Endothelial cell of umbilical vein (primary cell): ENCODE results near the gene PTBP2. TPM values are rescaled to one million over a fixed set of nuclear protein-coding genes. Genes with fewer than 3 reads are reported as not detected.

Source experiments
- BruUV-seq: library from RNA; stranded (reverse); fragments of 400-500 nt; replicated peaks from 2 replicates; lab custom pipeline; 2021; lab: Mats Ljungman, UMichigan
- CTCF ChIA-PET: fragments of 300-600, 350-600 bp; sonication (Branson Sonifier 250); formaldehyde crosslinking; loops from one replicate; lab custom pipeline; 2021; ENCODE audit warnings: antibody characterized with exemption, inconsistent platforms; lab: Charles Lee
- POLR2A ChIA-PET: fragments of 300-600, 350-600 bp; sonication (Branson Sonifier 250); formaldehyde crosslinking; loops from one replicate; lab custom pipeline; 2021; ENCODE audit warnings: antibody characterized with exemption, inconsistent platforms; lab: Charles Lee
- DNase-seq: peaks from one replicate; pipeline ENCODE4 v3.0.0-alpha.2; 2011; ENCODE audit warnings: low read depth, low spot score
- FAIRE-seq: peaks from 2 replicates; lab custom pipeline; 2011; peaks lifted over from hg19 to GRCh38; lab: Jason Lieb, UNC
- H2AFZ ChIP-seq: 2 replicates; pipeline ENCODE4 v1.6.0; 2012; ENCODE audit warnings: low read depth, low read length, control low read depth, inconsistent platforms
- H3K27ac ChIP-seq: 2 replicates; pipeline ENCODE4 v1.5.1; 2011; ENCODE audit warnings: low read depth, mild to moderate bottlenecking, control low read depth, low read length, moderate library complexity; ENCODE audit not compliant: insufficient read depth
- H3K27me3 ChIP-seq, 2 experiments: 2 replicates each; pipeline versions ENCODE4 v1.6.0 to v1.6.1; 2011; ENCODE audit warnings: low read length in 2 of 2, mixed read lengths in 1 of 2; ENCODE audit not compliant: control insufficient read depth in 2 of 2, insufficient read depth in 2 of 2
- H3K36me3 ChIP-seq, 2 experiments: 2 replicates in 1 of 2; 3 replicates in 1 of 2; pipeline ENCODE4 v1.5.1; 2011; ENCODE audit warnings: low read length in 2 of 2, mild to moderate bottlenecking in 1 of 2, moderate library complexity in 1 of 2; ENCODE audit not compliant: control insufficient read depth in 2 of 2, insufficient read depth in 2 of 2; ENCODE audit errors: extremely low read depth in 1 of 2
- H3K4me1 ChIP-seq: 3 replicates; pipeline ENCODE4 v1.5.1; 2011; ENCODE audit warnings: mild to moderate bottlenecking, low read length; ENCODE audit not compliant: control insufficient read depth, insufficient read depth; ENCODE audit errors: extremely low read depth
- H3K4me2 ChIP-seq: 2 replicates; pipeline ENCODE4 v1.6.1; 2011; ENCODE audit warnings: low read length, control low read depth, mixed read lengths; ENCODE audit not compliant: insufficient read depth
- H3K4me3 ChIP-seq, 3 experiments: fragments of 200-600 bp in 1 of 3; sonication (generic), shearing (Covaris generic) in 1 of 3; replicated peaks in 1 of 3; 2 replicates each; pipeline ENCODE4 v1.5.1; 2011 to 2016; ENCODE audit warnings: control low read depth in 3 of 3, low read length in 3 of 3, mild to moderate bottlenecking in 2 of 3, inconsistent platforms in 1 of 3, low read depth in 1 of 3, moderate library complexity in 1 of 3; ENCODE audit not compliant: insufficient read depth in 1 of 3
- H3K79me2 ChIP-seq: 2 replicates; pipeline ENCODE4 v1.6.0; 2012; ENCODE audit warnings: low read length, inconsistent platforms; ENCODE audit not compliant: control insufficient read depth, insufficient read depth
- H3K9ac ChIP-seq: replicated peaks from 2 replicates; pipeline ENCODE3; 2011; ENCODE audit warnings: low read length, control low read depth; ENCODE audit not compliant: insufficient read depth; ENCODE audit errors: extremely low read depth
- H3K9me1 ChIP-seq: replicated peaks from 3 replicates; pipeline ENCODE4 v1.6.0; 2011; ENCODE audit warnings: mild to moderate bottlenecking, low read length; ENCODE audit not compliant: control insufficient read depth, insufficient read depth; ENCODE audit errors: extremely low read depth
- H3K9me3 ChIP-seq: replicated peaks from 2 replicates; pipeline ENCODE4 v1.5.1; 2012; ENCODE audit warnings: low read length, inconsistent platforms; ENCODE audit not compliant: control insufficient read depth, insufficient read depth
- H4K20me1 ChIP-seq: replicated peaks from 2 replicates; pipeline ENCODE3; 2011; ENCODE audit warnings: mild to moderate bottlenecking, low read length; ENCODE audit not compliant: control insufficient read depth, insufficient read depth; ENCODE audit errors: extremely low read depth
- CTCF ChIP-seq, 2 donors: IDR thresholded peaks; 1 replicate in 1 of 2; 2 replicates in 1 of 2; pipeline ENCODE4 v1.5.1; 2011; ENCODE audit warnings: low read length in 2 of 2, mild to moderate bottlenecking in 2 of 2, moderate library complexity in 2 of 2, control low read depth in 1 of 2, inconsistent platforms in 1 of 2, low read depth in 1 of 2; ENCODE audit not compliant: insufficient read depth in 1 of 2; ENCODE audit errors: extremely low read depth in 1 of 2
- EZH2 ChIP-seq: IDR thresholded peaks from 2 replicates; pipeline ENCODE4 v1.6.1; 2012; ENCODE audit warnings: borderline replicate concordance, low read depth, mild to moderate bottlenecking, moderate library complexity, low read length, inconsistent platforms; ENCODE audit not compliant: severe bottlenecking
- FOS ChIP-seq: IDR thresholded peaks from 2 replicates; pipeline ENCODE4 v1.6.1; 2011; ENCODE audit warnings: mild to moderate bottlenecking, low read length, moderate library complexity, borderline replicate concordance; ENCODE audit not compliant: insufficient read depth
- GATA2 ChIP-seq: IDR thresholded peaks from 2 replicates; pipeline ENCODE4 v1.7.0; 2011; ENCODE audit warnings: low read depth, mild to moderate bottlenecking, moderate library complexity, mixed read lengths, low read length; ENCODE audit not compliant: insufficient read length, insufficient read depth
- JUN ChIP-seq: IDR thresholded peaks from 2 replicates; pipeline ENCODE4 v1.6.1; 2011; ENCODE audit warnings: borderline replicate concordance, low read depth; ENCODE audit not compliant: insufficient read length, insufficient read depth
- MAX ChIP-seq: IDR thresholded peaks from 2 replicates; pipeline ENCODE4 v1.6.1; 2011; ENCODE audit not compliant: insufficient read depth, insufficient read length
- MYC ChIP-seq: IDR thresholded peaks from one replicate; pipeline ENCODE4 v1.6.1; 2011; ENCODE audit warnings: mild to moderate bottlenecking, low read depth, low read length
- POLR2A ChIP-seq: IDR thresholded peaks from 2 replicates; pipeline ENCODE4 v1.6.1; 2012; ENCODE audit warnings: low read depth, mild to moderate bottlenecking, control low read depth, low read length
- POLR2AphosphoS5 ChIP-seq: IDR thresholded peaks from 2 replicates; pipeline ENCODE4 v1.6.1; 2012; ENCODE audit warnings: low read depth, mild to moderate bottlenecking, control low read depth, low read length, moderate library complexity; ENCODE audit not compliant: insufficient read depth
- dilution Hi-C: fragments of 300-500 bp; cut with MboI; formaldehyde crosslinking; loops from one replicate; pipeline ENCODE4 v1.15.0; 2019; ENCODE audit warnings: low sequenced_read_pairs; ENCODE audit not compliant: extremely low pct_ligation_motif_present
- intact Hi-C: fragments of 100-400 bp; cut with micrococcal nuclease; formaldehyde crosslinking; loops from one replicate; pipeline ENCODE4 v1.10.0; 2022
- polyA plus RNA-seq, 4 experiments: library from polyadenylated mRNA; depleted of rRNA in 3 of 4; stranded (reverse) in 3 of 4; unstranded in 1 of 4; fragments of >200 nt; gene quantifications; 2 replicates each; pipeline versions ENCODE4 v1.2.1 to v1.2.3, GENCODE V29; 2011 to 2012; ENCODE audit warnings: missing spikeins in 1 of 4
- total RNA-seq: library from RNA; stranded (reverse); gene quantifications from 2 replicates; pipeline ENCODE4 v1.2.3, GENCODE V29; 2021

The PTBP2 gene
- total and polyA plus RNA-seq, 2 donors (not counting 3 experiments of a cell fraction or from before 2014, with no cell fraction given), result 7.7 to 27.0 TPM

GRCh38 chr1:96752394-96752793, 30.8 kb downstream of the PTBP2 start:
- H3K9me1 ChIP-seq, result no peaks in the 10 kb centered on the region
- no peaks in the 10 kb centered on the region for H3K4me1 ChIP-seq
- H3K27me3 ChIP-seq, result no peaks in the 10 kb centered on the region
- peaks cover 45% of the 10 kb centered on the region for H3K79me2 ChIP-seq
- no peak overlapping the region for H3K27ac ChIP-seq
- intact Hi-C loops, result loop anchor here (10.0 kb wide), 1 partner anchor 518 kb away; no protein-coding TSS in a partner anchor
- dilution Hi-C loops, result no loop called here
- no peak for FAIRE-seq
- no peak overlapping the region for H3K9ac ChIP-seq
- no peak overlapping the region for H2AFZ ChIP-seq
- POLR2A ChIA-PET, result no interaction called here
- TF ChIP-seq CTCF (IDR thresholded peaks at IDR 0.05; ENCODE audit: extremely low read depth in 1 of 2, insufficient read depth in 1 of 2, low read depth in 1 of 2, low read length in 2 of 2) (no peak), EZH2 (no peak), POLR2A (no peak), POLR2AphosphoS5 (no peak), MYC (no peak), MAX (no peak), GATA2 (no peak), JUN (no peak), FOS (no peak)
- H3K4me2 ChIP-seq, result no peak overlapping the region
- peaks cover 6 to 19% of the 10 kb centered on the region in 2 experiments for H3K36me3 ChIP-seq
- H3K9me3 ChIP-seq, result no peaks in the 10 kb centered on the region
- no peak overlapping the region for H3K4me3 ChIP-seq
- no TSS peak for BruUV-seq
- CTCF ChIA-PET, result no interaction called here
- peaks cover 20% of the 10 kb centered on the region for H4K20me1 ChIP-seq
- no peak for DNase-seq
